Measurements from ENCODE around the gene TDRKH. TPM values are rescaled to one million over a fixed set of nuclear protein-coding genes. Genes with fewer than 3 reads are reported as not detected.

TDRKH gene, protein sequence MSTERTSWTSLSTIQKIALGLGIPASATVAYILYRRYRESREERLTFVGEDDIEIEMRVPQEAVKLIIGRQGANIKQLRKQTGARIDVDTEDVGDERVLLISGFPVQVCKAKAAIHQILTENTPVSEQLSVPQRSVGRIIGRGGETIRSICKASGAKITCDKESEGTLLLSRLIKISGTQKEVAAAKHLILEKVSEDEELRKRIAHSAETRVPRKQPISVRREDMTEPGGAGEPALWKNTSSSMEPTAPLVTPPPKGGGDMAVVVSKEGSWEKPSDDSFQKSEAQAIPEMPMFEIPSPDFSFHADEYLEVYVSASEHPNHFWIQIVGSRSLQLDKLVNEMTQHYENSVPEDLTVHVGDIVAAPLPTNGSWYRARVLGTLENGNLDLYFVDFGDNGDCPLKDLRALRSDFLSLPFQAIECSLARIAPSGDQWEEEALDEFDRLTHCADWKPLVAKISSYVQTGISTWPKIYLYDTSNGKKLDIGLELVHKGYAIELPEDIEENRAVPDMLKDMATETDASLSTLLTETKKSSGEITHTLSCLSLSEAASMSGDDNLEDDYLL
- 5.5 to 7.3 TPM (median 5.8 TPM) in 5 replicates for total RNA-seq (2022; extraction: Qiagen RNA extraction)

DNA sequence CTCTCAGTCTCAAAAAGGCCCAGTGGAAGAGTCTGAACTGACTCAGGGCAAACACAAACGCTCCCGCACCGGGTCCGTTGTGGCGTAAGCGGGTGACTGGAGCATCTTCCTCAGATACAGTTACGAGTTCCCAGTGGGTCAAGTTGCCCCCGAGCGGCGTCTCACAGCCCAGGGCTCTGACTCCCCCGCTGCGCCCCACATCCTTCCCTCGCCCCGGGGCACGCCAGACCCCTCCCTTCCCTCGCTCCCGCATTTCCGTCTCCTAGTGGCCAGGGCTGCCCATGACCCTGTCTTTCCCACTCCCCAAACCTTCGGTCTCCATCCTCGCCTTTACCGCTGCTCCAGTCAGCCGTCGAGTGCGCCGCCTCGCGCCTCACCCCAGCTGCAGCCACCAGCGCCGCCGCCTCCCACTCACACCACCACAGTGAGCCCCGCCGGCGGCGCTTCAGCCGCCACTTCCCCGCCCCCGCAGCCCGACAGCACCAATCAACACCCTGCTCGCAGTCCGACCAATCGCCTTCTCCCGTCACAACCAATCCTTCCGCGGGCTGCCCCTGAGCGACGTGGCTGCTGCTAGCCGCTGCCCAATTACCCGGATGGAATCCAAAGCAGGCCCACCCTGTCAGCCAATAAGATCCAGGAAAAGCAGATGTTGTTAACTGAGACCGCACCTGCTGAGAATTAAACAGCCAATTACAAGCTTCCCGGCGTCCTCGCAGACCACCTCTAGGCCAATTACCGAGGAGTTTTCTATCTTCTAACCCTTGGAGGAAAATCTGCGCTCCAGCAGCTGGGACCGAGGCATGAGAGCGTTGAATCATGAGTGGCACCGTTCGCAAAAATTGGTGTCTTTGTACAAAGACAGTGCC lies at the start of gene TDRKH:
Gene TDRKH (minus strand): TSS at position 430 of the 869 bp plus-strand sequence. CDS start 7,478 bp downstream, outside the sequence.

DNA sequence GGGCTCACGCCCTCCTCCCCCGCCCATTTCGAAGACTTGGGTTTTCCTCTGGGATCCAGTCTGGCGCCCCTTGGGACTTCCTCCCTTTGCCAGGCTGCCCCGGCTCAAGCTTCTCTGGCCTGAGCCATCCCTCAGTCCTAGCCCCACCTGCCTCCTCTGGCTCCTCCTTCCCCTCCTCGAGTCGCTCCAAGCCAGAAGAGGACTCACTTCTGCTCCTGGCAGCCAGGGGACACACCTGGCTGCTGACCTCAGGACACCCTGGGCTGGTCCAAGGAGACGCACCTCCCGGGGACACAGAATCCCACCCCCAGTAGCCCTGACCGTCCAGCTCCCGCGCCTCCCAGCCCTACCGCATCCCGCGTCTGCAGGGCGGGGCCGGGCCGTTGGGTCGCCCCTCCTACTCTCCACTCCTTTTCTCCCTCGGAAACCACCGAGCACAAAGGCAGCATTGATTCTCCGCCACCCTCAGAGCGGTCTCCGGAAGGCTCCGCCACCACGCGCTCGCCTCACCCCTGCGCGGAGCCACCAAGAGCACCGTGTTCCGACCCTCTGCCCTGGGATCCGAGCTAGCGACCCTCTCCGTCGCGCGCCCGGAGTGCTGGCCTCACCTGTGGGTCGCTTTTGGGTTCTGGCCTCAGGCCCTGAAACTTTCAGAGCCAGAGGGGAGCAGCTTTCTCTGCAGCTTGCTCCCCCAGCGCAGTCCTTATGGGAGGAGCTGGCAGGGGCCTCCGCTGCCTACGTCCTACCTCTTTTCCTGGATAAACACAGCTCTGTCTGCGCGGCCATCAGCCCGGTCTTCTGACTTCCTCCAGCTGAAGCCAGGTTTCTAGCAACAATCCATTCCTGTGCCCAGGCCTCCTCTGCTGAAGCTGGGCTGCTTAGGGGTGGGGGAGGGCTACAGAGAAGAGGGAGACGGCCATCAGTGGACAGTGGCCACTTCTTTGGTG lies 49.4 kb upstream of the TDRKH start, which contains the start of gene C2CD4D:
Gene C2CD4D (minus strand): TSS at position 364 of the 947 bp plus-strand sequence. CDS start 831 bp downstream, outside the sequence.

DNA sequence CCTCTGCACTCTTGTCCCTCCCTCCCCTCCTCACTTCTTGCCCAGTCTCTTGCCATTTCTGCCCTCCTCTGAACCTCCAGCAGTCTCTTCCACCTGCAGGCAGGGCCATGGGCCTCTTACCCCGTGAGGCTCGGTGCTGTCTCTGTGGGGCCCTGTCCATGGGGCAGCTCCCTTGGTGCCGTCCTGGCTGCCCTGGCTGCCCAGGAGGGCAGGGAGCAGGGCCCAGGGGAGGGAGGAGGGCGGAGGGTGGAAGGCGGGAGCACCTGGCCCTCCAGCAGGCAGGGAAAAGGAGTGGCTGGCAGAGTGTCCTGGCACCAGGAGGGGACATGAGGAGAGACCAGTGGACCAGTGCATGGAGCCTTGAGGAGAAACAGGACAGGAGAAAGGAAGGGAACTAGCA lies 41.3 kb upstream of the TDRKH start, which contains the start of gene RORC:
Gene RORC (minus strand): TSS at position 198 of the 400 bp plus-strand sequence. CDS start 38 bp downstream, at position 160.

DNA sequence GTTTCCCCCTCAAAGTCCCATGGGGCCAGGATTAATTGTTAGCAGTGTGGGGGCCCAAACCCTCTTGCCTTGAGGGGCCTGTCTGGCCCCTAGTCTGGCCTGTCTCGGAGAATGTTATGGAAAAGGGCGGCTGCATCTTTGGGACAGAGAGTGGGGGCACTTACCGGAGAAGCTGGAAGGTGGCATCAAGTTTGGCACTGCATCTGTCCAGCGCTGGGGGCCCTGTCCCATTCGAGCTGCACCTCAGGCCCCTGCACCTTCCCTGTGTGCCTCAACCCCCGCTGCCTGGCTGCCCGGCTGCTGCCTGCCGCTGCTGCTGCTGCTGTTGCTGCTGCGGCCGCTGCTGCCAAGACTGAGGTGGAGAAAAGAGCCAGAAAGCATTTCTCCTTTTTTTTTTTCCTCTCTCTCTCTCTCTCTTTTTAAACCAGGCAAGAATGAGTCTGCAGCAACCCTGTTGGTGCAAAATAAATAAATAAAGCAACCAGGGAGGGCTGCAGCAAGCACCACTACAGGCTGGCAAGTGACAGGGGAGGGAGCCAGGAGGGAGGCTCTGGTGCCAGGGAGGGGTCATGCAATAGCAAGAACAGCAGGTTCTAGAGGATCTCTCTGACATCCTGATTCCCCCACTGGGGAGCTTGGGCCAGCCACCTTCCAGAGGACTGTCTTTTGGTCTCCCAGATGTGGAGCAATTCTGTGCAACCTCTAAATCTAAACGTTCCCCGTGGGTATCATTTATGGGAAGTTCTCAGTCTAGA lies 14.9 kb upstream of the TDRKH start, which contains the start of gene LINGO4:
Gene LINGO4 (minus strand): TSS at position 354 of the 755 bp plus-strand sequence. CDS start 2,715 bp downstream, outside the sequence.

DNA sequence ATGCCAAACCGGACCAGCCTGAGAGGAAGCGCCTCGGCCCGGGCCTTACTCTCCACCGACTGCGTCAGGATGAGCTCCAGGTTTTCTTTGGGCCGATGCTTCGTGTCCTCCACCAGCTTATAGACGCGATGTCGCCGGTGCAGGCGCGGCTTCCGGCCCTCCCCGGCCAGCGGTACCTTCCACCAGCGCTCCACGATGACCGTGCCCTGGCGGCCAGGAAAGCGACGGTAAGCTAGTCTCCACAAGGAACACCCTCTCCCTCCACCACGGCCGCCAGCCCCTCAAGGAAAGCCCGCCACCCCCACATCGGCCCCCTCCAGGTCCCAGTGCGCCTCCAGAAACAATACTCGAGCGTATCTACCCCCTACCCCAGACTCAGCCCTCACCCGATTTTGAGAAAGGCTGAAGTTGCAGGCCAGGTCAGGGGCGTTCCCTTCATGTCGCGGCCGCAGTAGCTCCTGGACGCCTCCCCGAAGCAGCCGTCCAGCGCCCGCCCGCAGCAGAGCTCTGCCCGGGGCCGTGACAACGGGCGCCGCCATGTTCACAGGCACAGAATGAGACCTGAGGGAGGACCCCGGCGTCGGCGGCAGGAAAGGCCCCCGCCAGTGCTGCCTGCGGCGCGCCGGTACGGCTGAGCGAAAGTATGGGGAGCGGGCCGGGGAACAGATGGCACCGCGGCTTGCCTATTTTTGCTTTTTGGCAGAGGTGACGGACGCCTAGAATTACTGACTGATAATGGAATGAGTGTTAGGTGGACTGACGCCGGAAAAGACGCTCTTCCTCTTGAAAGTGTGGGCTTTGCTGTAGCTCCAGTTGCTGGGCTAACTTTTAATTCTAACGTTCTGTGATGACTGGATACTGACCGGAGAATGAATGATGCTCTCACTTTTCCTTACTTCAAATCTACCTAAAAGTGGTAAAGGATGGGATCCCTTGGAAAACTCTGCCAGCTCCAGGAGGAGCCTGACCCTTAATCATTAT lies 27.1 kb downstream of the TDRKH start, which contains the start of gene MRPL9:
Gene MRPL9 (minus strand): TSS at position 556 of the 981 bp plus-strand sequence. CDS start 17 bp downstream, at position 539.

Other genes with a start within 250 kb of the TDRKH start
- gene SNX27, start 178.4 kb downstream of the TDRKH start, total RNA-seq (2022; extraction: Qiagen RNA extraction), result 7.3 to 13.8 TPM (median 7.8 TPM) in 5 replicates
- not detected in 5 replicates for gene CELF3, start 73.7 kb downstream of the TDRKH start, total RNA-seq (2022; extraction: Qiagen RNA extraction)
- gene RIIAD1, start 69.0 kb downstream of the TDRKH start, total RNA-seq (2022; extraction: Qiagen RNA extraction), result 0.41 TPM in 1 of 5 replicates, not detected in the others
- gene MRPL9, start 27.0 kb downstream of the TDRKH start, total RNA-seq (2022; extraction: Qiagen RNA extraction), result 68.3 to 87.8 TPM (median 85.6 TPM) in 5 replicates
- not detected in 5 replicates for gene LINGO4, start 14.9 kb upstream of the TDRKH start, total RNA-seq (2022; extraction: Qiagen RNA extraction)
- gene RORC, start 41.3 kb upstream of the TDRKH start, total RNA-seq (2022; extraction: Qiagen RNA extraction), result 0.05 to 0.13 TPM (median 0.08 TPM) in 4 of 5 replicates, not detected in the other
- not detected in 5 replicates for gene C2CD4D, start 49.3 kb upstream of the TDRKH start, total RNA-seq (2022; extraction: Qiagen RNA extraction)
- gene THEM5, start 63.2 kb upstream of the TDRKH start, total RNA-seq (2022; extraction: Qiagen RNA extraction), result not detected in 5 replicates
- gene THEM4, start 119.0 kb upstream of the TDRKH start, total RNA-seq (2022; extraction: Qiagen RNA extraction), result 13.0 to 14.7 TPM (median 13.2 TPM) in 5 replicates
- 1,665 to 2,678 TPM (median 2,486 TPM) in 5 replicates for gene S100A10, start 203.4 kb upstream of the TDRKH start, total RNA-seq (2022; extraction: Qiagen RNA extraction)
- 1,506 to 1,968 TPM (median 1,956 TPM) in 5 replicates for gene S100A11, start 246.5 kb upstream of the TDRKH start, total RNA-seq (2022; extraction: Qiagen RNA extraction)